GM18498 (cell line): ENCODE data around the gene RAB21.
"Not testable (repeated sequence)": the region's sequence is repeated elsewhere in the genome, so short reads cannot be mapped to it uniquely, and the experiment has no call there.

Experiments used
- ATAC-seq: cut with Tn5 transposase; IDR thresholded peaks from one replicate; pipeline ENCODE4 v1.9.1; 2021; ENCODE audit warnings: mild to moderate bottlenecking, moderate library complexity; ENCODE audit not compliant: unreplicated experiment

Gene RAB21

DNA sequence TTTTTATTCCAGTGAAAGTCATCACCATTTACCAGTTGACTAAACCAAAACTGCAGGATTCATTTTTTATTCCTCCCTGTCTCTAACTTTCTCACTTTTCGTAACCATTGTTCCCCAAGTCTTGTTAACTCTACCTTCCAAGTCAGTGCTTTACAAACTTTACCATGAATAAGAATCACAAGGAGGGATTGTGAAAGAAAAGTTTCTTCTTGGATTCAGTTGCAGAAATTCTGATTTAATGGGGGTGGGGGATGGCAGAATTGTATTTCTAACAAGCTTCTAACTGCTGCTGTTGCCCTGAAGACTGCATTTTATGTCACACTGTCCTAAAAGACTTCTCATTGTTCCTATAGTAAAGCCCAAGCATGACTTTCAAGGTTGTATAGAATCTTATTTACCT, 5.0 kb upstream of the RAB21 start:
- no peak for ATAC-seq

DNA sequence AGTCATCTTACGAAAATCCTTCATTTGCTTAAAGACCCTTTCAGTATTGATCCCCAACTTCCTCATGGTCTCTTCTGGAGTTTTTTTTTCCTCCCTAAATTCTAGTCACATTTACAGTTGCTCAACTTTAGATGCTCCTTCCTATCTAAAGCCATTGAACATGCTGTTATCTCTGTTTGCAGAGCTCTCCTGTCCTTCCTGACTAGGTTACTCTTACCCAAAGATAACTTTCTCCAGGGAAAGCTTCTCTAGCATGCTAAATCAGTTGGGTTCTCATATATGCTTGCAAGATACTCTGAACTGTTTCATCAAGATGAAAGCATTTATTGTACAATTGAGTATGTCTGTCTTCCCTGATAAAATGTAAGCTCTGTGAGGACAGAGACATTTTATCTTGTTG, 1.8 kb upstream of the RAB21 start:
- no peak for ATAC-seq

DNA sequence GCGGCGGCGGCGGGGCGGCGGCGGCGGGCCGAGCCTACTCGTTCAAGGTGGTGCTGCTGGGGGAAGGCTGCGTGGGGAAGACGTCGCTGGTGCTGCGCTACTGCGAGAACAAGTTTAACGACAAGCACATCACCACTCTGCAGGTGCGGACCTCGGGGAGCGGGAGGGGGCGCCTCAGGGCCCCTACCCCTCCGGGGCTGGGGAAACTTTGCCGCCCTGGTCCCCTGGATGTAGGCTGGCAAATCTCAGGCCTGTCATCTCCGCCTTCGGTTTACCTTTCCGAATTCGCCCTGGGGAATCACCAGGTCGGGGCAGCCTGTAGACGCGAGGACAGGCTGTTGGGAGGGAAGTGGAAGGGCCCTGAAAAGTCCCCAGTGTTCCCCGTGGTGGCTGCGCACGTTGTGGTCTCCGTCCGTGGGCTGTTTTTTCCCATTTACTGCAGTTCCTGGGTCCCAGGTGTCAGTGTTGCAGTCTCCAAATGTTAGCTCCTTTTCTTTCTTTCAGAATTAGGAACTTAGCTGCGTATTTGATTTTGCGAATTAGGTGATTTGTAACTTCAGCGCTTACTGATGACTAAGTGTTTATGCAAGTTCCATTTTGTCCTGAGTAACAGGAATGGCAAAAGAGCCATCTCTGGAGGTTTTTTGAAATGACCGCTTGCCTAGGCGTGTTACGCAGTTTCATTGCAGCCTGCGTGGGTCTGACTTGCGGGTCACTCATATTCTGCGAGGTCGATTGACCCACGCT, 656 bp downstream of the RAB21 start:
- peak; percentile 50 for ATAC-seq

DNA sequence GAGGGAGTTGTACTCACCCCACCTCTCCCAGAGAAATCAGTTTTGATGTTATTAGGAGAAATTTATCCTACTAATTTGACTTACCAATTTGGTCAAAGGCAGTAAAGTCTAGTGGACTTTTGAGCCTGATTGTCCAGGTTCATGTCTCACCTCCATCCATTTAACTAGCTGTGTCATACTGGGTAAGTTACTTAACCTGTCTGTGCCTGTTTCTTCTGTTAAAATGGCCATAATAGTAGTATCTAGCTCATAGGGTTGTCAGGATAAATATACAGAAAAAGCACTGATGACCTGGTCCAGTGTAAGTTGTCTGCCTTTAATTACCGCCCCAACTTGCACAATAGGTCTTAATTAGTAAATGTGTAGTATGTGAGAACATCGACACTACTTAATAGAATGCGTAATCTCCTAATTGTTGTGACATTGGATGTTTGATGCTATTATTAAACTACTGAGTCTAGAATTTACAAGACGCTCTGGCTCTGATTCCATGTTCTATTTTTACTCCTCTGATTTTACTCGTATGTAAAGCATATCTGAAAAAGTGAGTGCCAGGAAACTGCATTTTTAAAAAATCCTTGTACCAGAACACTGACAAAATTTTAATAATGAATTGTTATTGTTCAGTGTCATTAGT, 1.5 kb downstream of the RAB21 start:
- ATAC-seq, result no peak

DNA sequence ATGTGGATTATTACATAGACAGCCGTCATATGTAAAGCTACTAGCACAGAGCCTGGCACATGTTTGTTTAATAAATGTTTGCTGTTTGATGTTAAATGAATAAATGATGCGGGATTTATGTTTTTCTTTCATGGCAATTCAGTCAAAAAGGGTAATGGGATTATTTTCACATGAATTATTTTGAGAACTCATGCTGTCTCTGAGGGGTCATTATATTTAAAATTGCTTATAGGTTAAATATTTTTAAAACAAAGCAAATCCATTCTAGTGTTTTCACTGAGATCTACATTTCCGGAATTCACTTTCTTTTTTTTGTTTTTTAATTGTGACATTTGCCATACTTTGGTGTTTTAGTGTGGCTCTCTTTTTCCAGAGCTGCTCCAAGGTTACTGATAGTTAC, 5.3 kb downstream of the RAB21 start:
- no peak for ATAC-seq

DNA sequence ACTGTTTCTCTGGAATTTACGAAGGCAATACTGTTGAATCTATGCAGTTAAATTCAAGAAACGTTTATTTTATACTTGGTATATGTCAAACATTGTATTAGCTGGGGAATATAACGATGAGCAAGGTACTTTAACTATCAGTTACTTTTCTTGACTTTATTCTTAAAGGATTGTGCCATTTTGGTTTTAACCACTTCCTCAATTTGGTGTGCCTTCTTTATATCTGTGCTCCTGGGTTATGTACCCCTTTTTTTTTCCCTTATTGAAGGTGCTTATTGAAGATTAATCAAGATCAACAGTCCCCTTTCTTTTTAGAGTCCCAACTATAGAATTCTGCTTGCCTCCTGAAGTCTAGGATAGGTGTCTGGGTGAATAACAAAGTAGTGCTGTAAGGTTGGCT, 5.8 kb downstream of the RAB21 start:
- ATAC-seq, result no peak

DNA sequence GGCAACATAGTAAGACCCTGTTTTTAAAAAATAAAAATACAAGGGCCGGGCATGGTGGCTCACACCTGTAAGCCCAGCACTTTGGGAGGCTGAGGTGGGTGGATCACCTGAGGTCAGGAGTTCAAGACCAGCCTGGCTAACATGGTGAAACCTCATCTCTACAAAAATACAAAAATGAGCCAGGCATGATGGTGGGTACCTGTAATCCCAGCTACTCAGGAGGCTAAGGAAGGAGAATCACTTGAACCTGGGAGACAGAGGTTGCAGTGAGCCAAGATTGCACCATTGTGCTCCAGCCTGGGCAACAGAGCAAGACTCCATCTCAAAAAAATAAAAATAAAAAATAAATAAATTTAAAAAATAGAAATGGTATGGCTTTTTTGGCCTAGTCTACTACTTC, 6.7 kb downstream of the RAB21 start:
- ATAC-seq, result not testable (repeated sequence)

DNA sequence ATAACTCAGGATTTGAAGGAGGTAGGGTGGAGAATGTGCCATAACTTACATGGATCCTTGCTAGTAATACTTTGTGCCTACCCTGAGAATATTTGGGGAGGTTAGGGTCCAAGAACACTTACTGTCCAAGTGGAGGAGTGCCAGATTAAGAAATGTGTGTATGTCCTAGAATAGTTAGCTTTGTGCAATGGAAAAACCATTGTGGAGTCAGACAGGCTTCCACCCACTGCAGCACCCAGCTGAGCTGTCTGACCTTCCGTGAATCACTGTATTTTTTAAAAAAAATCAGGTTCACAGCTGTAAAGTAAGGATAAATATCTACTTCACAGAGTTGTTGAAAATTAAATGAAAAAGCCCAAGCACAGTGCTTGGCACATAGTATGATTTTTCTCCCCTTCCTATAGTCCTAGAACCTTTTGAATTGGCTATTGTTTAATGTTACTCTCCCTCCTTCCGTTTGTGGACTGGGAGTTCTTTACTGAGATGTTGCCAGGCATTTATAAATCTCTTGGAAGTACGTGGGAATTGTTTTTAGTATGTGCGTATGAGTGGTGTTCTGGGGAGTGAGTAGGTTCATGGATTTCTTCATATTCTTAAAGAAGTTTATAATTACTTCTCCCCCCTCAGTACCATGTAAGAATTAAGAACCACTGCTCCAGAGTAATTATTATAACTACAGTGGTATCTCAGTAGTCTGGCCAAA, 9.2 kb downstream of the RAB21 start:
- ATAC-seq, result no peak

DNA sequence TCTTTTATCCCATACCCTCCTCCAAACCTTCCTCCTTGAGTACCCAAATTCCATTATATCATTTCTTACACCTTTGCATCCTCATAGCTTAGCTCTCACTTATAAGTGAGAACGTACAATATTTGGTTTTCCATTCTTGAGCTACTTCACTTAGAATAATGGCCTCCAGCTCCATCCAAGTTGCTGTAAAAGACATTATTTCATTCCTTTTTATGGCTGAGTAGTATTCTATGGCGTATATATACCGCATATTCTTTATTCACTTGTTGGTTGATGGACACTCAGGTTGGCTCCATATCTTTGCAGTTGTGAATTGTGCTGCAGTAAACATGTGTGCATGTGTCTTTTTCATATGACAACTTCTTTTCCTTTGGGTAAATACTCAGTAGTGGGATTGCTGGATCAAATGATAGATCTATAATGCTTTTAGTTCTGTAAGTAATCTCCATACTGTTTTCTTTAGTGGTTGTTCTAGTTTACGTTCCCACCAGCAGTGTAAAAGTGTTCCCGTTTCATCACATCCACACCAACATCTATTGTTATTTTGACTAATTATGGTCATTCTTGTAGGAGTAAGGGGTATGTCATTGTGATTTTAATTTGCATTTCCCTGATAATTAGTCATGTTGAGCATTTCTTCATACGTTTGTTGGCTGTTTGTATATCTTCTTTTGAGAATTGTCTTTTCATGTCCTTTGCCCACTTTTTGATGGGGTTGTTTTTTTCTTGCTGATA, 10.1 kb downstream of the RAB21 start:
- no peak for ATAC-seq

DNA sequence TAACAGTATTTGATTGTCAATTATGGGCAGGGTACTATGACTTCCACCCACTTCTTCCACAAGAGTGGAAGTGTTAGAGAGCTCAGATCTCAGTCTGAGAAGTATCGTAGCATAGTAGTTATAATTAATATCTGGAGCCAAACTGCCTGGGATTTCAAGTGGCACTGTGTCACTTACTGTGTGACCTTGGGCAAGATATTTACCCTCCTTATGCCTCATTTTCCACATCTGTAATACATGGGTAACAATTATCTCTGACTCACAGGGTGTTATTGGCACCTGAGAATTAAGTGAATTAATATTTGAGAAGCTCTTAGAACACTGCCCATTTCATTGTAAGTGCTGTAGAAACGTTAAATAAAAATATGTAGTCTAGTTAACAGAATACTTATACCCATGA, 11.5 kb downstream of the RAB21 start:
- ATAC-seq, result no peak

DNA sequence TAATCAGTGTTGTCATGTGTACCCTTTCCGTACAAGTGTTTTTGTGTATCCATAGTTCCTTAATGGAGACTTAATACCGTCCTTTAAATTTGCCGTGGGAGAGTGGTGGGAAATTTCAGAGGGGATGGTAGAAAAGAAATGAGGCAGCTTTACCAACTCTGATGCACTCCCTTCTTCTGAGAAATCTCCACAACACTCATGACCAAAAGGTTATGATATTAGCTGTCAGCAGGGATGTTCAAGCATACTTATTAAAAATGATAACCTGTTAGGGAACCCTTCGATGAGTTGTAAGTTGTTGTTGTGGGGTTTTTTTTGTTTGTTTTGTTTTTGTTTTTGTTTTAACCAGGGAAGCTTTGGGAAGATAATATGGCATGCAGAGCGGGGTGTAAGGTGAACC, 12.5 kb downstream of the RAB21 start:
- no peak for ATAC-seq

DNA sequence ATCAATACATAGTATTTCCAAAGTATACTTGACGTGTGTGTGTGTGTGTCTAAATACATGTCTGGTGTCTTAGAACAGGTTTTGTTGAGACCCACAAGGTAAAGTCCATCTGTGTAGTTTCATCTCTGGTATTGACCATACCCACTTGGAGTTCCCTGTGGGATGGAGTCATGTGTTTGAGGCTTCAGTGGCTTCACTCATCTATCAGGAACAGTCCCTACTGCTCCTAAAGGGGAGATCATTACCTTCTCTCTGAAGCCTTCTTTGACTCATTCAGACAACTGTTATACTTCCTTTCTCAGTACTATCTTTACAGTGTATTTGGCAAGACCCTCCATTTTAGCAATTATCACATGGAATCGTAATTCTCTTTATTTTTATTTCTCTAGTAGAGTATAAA, 14.2 kb downstream of the RAB21 start:
- ATAC-seq, result no peak

DNA sequence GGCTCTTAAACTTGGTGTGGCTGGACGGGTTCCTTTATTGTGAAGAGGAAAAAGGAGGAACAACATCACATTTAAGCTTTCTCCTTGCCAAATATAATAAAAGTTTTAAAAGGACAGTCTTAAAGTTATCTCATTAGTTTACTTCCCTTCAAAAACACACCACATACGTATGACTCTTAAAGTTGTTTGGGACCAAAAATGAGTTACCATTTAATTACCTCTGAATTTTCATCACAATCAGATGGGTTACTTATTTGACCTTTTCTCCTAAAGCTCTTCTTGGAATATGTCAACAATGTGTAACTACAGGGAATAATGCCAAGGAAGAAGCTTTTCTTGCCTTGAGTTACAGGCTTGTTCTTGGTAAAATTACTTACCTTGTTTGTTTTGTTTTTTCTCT, 16.4 kb downstream of the RAB21 start:
- ATAC-seq, result no peak

DNA sequence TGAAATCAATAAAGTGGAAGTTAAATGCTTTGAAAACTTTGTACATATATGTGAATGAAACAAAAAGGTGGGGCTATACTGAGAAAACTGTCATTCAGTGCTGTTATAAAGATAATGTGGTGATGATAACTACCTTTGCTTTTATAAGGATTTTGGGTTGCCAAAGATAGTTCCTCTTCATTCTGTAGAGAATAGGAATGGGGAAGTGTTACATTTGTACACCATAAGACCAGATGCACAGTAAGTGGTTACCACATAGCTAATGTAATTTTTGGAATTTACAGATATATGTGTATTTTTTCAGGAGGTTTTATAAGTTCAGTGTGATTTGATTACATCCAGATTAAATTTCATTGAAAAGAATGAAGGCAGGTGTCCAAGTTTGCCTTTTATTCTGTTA, 18.1 kb downstream of the RAB21 start:
- no peak for ATAC-seq

DNA sequence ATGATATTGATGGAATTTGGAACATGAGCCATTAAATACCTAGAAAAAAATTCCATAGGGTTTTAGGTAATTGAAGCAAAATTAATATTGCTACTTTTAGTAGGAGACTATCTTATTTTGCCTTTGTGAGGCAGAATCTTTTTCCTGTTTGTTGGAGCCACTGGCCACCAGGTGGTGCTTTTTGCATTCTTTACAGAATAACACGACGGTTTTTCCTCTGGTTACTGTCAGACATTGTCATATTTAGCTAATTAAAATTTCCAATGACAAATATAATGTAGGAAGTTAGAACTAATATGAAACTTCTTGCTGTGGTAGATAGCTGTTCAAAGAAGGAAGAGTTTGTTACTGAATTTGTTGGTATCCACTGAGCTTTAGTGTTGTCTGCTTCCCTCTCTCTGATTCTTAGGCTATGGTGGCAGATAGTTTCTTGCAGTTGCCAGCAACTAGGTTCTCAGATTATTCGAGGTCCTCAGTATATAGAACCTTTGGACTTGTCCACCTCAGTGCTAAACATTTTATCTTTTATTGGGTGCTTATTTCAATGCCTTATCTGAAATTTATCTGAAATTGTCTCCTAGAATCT, 25.7 kb downstream of the RAB21 start:
- ATAC-seq, result peak; percentile 84

DNA sequence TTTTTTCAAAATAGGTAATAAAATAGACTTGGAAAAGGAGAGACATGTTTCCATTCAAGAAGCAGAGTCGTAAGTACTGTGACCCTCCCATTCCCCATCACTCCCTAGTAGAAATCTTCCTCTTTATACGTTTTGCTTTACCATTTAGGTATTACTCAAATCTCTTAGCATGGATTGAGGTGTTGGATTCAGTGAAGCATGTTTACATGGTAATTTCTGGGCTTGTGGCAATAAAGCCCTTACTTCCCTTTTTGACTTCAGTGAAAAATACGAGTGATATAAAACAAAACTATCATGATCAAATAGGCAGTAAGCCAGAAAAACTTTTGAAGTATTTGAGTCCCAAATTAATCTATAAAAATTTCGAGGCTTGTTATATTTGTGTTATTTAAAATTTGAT, 27.4 kb downstream of the RAB21 start:
- no peak for ATAC-seq

DNA sequence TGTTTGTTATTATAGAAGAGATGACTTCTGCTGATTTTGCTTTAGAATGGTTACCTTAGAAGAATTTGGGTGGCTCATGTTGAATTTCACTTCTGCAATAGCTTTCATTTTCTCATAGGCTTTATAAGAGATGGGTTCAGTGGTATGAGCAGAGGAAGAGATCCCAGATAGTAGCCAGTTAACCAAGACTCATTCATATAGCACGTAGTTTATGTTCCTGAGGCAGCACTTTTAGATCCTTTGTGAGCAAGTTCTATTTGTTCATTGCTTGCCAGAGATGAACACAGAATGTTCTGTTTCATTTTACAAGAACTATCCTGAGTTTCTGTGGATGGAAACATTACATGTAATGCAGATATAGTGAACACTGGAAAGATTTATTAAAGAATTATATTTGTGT, 32.2 kb downstream of the RAB21 start:
- no peak for ATAC-seq

DNA sequence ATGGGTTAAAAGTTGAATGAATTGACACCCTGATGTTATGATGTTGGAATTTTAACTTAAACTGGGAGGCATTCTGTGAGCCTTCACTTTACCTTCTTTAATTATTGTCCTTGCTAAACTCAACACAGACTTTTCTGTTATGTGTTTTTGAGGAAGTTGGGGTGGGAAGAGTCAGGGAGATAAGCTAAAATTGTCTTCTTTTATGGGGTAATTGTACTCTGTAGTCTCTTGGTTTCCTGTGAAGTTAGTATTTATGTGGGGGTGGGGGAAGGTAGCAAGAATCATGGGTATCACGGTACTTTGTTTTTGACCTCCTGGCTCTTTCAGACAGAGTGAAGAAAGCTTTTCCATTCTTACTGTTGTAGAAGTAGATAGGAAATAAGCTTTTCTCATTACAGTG, 32.9 kb downstream of the RAB21 start:
- no peak for ATAC-seq

DNA sequence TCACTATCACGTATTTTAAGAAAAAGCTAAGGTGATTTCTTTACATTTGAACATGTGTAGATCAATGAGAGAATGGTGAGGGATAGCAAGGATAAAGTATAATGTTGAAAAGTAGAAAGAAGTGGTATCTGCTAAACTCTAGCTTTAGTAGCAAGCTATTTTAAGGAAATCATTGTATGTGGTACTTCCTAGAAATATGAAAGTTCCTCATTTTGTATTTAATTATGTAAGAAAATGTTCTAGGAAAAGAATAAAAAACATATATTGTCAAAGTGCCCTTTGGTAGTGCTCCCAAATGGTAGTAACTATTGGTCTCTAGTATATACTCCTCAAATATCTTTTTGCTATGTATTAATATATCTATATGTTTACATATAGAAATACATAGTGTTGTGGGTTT, 35.7 kb downstream of the RAB21 start:
- no peak for ATAC-seq

DNA sequence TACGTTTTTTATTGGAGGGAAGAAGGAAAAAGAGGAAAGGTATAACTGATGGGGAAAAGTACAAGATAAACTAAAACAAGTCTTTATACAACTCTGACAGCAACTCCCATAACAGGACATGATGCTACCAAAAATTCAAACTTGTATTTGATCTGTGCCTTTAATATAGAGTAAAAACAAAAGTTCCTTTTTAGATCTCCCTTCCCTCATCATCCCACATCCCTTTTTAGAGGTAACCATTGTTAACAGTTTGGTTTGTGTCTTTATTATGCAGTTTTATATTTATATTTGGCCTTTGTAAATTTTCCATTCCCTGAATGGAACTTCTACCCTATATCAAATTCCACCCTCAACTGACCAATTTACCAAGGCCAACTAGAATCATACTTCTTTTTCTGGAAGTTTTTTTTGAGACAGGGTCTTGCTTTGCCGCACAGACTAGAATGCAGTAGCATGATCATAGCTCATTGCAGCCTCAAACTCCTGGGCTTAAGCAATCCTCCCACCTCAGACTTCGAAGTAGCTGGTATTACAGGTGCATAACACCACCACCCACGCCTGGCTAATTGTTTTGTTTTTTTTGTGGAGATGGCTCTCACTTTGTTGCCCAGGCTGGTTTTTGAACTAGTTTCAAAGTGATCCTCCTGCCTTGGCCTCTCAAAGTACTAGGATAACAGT, 36.9 kb downstream of the RAB21 start:
- no peak for ATAC-seq

DNA sequence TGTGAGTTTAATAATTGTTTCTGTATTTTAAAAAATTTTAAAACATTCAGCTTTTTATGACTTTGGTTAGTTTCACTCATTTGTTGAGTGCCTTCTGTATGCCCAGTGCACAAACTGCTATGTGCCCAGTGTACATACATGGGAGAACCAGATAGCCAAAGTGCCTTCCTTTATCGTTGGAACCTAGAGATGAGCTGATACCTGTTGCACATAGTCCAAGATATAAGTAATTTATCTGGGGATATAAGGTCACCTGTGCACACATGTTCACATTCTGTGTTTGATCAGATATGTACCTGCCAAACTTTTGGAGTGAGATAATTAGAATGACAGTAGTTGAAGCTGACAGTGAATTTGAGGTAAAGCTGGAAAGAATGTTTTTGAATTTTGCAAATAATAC, 37.9 kb downstream of the RAB21 start:
- no peak for ATAC-seq
